ENCODE data around the gene SLC15A4. TPM values are rescaled to one million over a fixed set of nuclear protein-coding genes. Genes with fewer than 3 reads are reported as not detected.

SLC15A4 gene
- total RNA-seq (2022) (17.8 and 19.6 TPM in 2 replicates), Bru-seq, nascent RNA (percentile 84 among the genes with signal in this experiment), BruChase-seq, experiment 1, labeled RNA remaining after a 2-hour chase (percentile 71 among the genes with signal in this experiment), BruChase-seq, experiment 2, labeled RNA remaining after a 6-hour chase (percentile 72 among the genes with signal in this experiment)
- long read RNA-seq, transcript SLC15A4-201 (8 exons, 2,779 nt): major isoform, 45 of 78 reads
- long read RNA-seq, transcript SLC15A4-204 (7 exons, 2,402 nt): minor isoform, 8 of 78 reads
- long read RNA-seq, partial matches to known transcripts: 4 of 78 reads
- long read RNA-seq, other reads (novel, unspliced or antisense): 19 of 78 reads

- ChIA-PET POLR2A (interaction anchor here (0.6 to 0.7 kb wide), 3 partner anchors 12 to 519 kb away, joined by 3 to 7 read pairs (median 5); no protein-coding TSS in a partner anchor), CTCF (interaction anchor here (0.5 kb wide), 1 partner anchor 30 kb away, joined by 3 read pairs; no protein-coding TSS in a partner anchor)
- peak in 1 of 2 experiments; percentile 49 for TF ChIP-seq CTCF (IDR thresholded peaks at IDR 0.05; ENCODE audit: insufficient read depth in 1 of 2, low read depth in 1 of 2, low read length in 1 of 2, severe bottlenecking in 1 of 2, unreplicated experiment in 1 of 2)
- Mint-ChIP-seq H3K27me3 (ENCODE audit: insufficient read depth, unreplicated experiment) (no peaks in the 10 kb centered on the region), H3K4me3 (ENCODE audit: unreplicated experiment) (peak within 1 kb of the TSS; percentile 75), H3K9me3 (ENCODE audit: unreplicated experiment) (no peaks in the 10 kb centered on the region), H3K27ac (ENCODE audit: unreplicated experiment) (peak within 1 kb of the TSS; percentile 46), H3K4me1 (ENCODE audit: low read depth, unreplicated experiment) (peaks cover 7% of the 10 kb centered on the region), H3K36me3 (ENCODE audit: insufficient read depth, unreplicated experiment) (peaks cover 26% of the 10 kb centered on the region)
- TSS peak; percentile 79 for BruUV-seq (replicated peaks)
- intact Hi-C loops (cut with micrococcal nuclease; ENCODE audit: unreplicated experiment): loop anchor here (1.0 to 5.0 kb wide), 2 partner anchors 37 to 83 kb away; no protein-coding TSS in a partner anchor
- DNase-seq: peak; percentile 97
- H3K4me1 ChIP-seq: peaks cover 6% of the 10 kb centered on the region; the same call in 1 of the 2 replicates
- H3K36me3 ChIP-seq (ENCODE audit: control insufficient read depth, insufficient read depth, low read length): no peaks in the 10 kb centered on the region
- no peaks in the 10 kb centered on the region for H3K9me3 ChIP-seq
- H3K27me3 ChIP-seq (replicated peaks; ENCODE audit: control insufficient read depth, insufficient read depth, low read length): no peaks in the 10 kb centered on the region
- H3K4me3 ChIP-seq (ENCODE audit: low read depth, low read length): peak within 1 kb of the TSS; percentile 98
These were observed at the start of gene SLC15A4 for GRCh38 chr12:128823916-128824839. Gene SLC15A4 (minus strand): TSS chr12:128823958. CDS start chr12:128823943, 15 bp downstream.

GRCh38 chr12:128872303-128872702 lies 48.5 kb upstream of the SLC15A4 start:
- H3K27ac Mint-ChIP-seq (ENCODE audit: unreplicated experiment): no peak overlapping the region
- Histone ChIP-seq H3K4me3 (ENCODE audit: low read depth, low read length) (no peak overlapping the region), H3K27me3 (replicated peaks; ENCODE audit: control insufficient read depth, insufficient read depth, low read length) (no peaks in the 10 kb centered on the region), H3K9me3 (peaks cover 16% of the 10 kb centered on the region), H3K36me3 (ENCODE audit: control insufficient read depth, insufficient read depth, low read length) (no peaks in the 10 kb centered on the region), H3K4me1 (no peaks in the 10 kb centered on the region)
- ChIA-PET CTCF (no interaction called here), POLR2A (interaction anchor here (0.6 kb wide), 1 partner anchor 47 kb away, joined by 6 read pairs; no protein-coding TSS in a partner anchor)
- intact Hi-C loops (cut with micrococcal nuclease; ENCODE audit: unreplicated experiment): no loop called here
- H3K27me3 Mint-ChIP-seq (ENCODE audit: insufficient read depth, unreplicated experiment): no peaks in the 10 kb centered on the region
- H3K36me3 Mint-ChIP-seq (ENCODE audit: insufficient read depth, unreplicated experiment): peaks cover 5% of the 10 kb centered on the region
- H3K4me3 Mint-ChIP-seq (ENCODE audit: unreplicated experiment): no peak overlapping the region
- TF ChIP-seq CTCF (IDR thresholded peaks at IDR 0.05; ENCODE audit: insufficient read depth in 1 of 2, low read depth in 1 of 2, low read length in 1 of 2, severe bottlenecking in 1 of 2, unreplicated experiment in 1 of 2): no peak
- H3K4me1 Mint-ChIP-seq (ENCODE audit: low read depth, unreplicated experiment): no peaks in the 10 kb centered on the region
- no peak for DNase-seq
- no TSS peak for BruUV-seq (replicated peaks)
- H3K9me3 Mint-ChIP-seq (ENCODE audit: unreplicated experiment): peaks cover 14% of the 10 kb centered on the region

GRCh38 chr12:128871516-128871892 lies 47.7 kb upstream of the SLC15A4 start:
- Mint-ChIP-seq H3K27me3 (ENCODE audit: insufficient read depth, unreplicated experiment) (no peaks in the 10 kb centered on the region), H3K4me3 (ENCODE audit: unreplicated experiment) (no peak overlapping the region), H3K36me3 (ENCODE audit: insufficient read depth, unreplicated experiment) (peaks cover 5% of the 10 kb centered on the region), H3K27ac (ENCODE audit: unreplicated experiment) (no peak overlapping the region), H3K4me1 (ENCODE audit: low read depth, unreplicated experiment) (no peaks in the 10 kb centered on the region), H3K9me3 (ENCODE audit: unreplicated experiment) (peaks cover 14% of the 10 kb centered on the region)
- no TSS peak for BruUV-seq (replicated peaks)
- ChIA-PET POLR2A (interaction anchor here (0.6 kb wide), 1 partner anchor 46 kb away, joined by 6 read pairs; no protein-coding TSS in a partner anchor), CTCF (no interaction called here)
- Histone ChIP-seq H3K4me1 (no peaks in the 10 kb centered on the region), H3K27me3 (replicated peaks; ENCODE audit: control insufficient read depth, insufficient read depth, low read length) (no peaks in the 10 kb centered on the region), H3K4me3 (ENCODE audit: low read depth, low read length) (no peak overlapping the region), H3K9me3 (peaks cover 11% of the 10 kb centered on the region), H3K36me3 (ENCODE audit: control insufficient read depth, insufficient read depth, low read length) (no peaks in the 10 kb centered on the region)
- no peak for TF ChIP-seq CTCF (IDR thresholded peaks at IDR 0.05; ENCODE audit: insufficient read depth in 1 of 2, low read depth in 1 of 2, low read length in 1 of 2, severe bottlenecking in 1 of 2, unreplicated experiment in 1 of 2)
- intact Hi-C loops (cut with micrococcal nuclease; ENCODE audit: unreplicated experiment): no loop called here
- no peak for DNase-seq

All from Caco-2 (cell line).